ENCODE results near the gene KRAS. TPM values are rescaled to one million over a fixed set of nuclear protein-coding genes. Genes with fewer than 3 reads are reported as not detected.

The KRAS gene
- total and polyA plus RNA-seq, 2 donors (not counting 3 experiments of a cell fraction or from before 2014, with no cell fraction given) = 9.1 to 22.8 TPM

- dilution Hi-C loops (cut with MboI; ENCODE audit: extremely low pct_ligation_motif_present, low sequenced_read_pairs) (no loop called here), intact Hi-C loops (cut with micrococcal nuclease) (no loop called here)
- no peak overlapping the region for H3K27ac ChIP-seq (ENCODE audit: insufficient read depth, low read depth, low read length)
- no peak for DNase-seq (ENCODE audit: low read depth, low spot score)
- H3K9me3 ChIP-seq (replicated peaks; ENCODE audit: control insufficient read depth, insufficient read depth, low read length) = no peaks in the 10 kb centered on the region
- CTCF ChIA-PET = no interaction called here
- no peak overlapping the region for H3K4me3 ChIP-seq (replicated peaks in 1 of 3; ENCODE audit: insufficient read depth in 1 of 3, low read depth in 1 of 3, low read length in 3 of 3)
- no peaks in the 10 kb centered on the region for H3K79me2 ChIP-seq (ENCODE audit: control insufficient read depth, insufficient read depth, low read length)
- POLR2A ChIA-PET = no interaction called here
- no peaks in the 10 kb centered on the region for H3K36me3 ChIP-seq (ENCODE audit: control insufficient read depth in 2 of 2, extremely low read depth in 1 of 2, insufficient read depth in 2 of 2, low read length in 2 of 2)
- no peak for TF ChIP-seq MYC (IDR thresholded peaks at IDR 0.05; ENCODE audit: low read depth, low read length)
- no peak for TF ChIP-seq POLR2A (IDR thresholded peaks at IDR 0.05; ENCODE audit: low read depth, low read length)
- TF ChIP-seq JUN (IDR thresholded peaks at IDR 0.05; ENCODE audit: borderline replicate concordance, insufficient read depth, insufficient read length, low read depth) = no peak
- no peak for TF ChIP-seq FOS (IDR thresholded peaks at IDR 0.05; ENCODE audit: borderline replicate concordance, insufficient read depth, low read length)
- TF ChIP-seq GATA2 (IDR thresholded peaks at IDR 0.05; ENCODE audit: insufficient read depth, insufficient read length, low read depth, low read length) = no peak
- TF ChIP-seq POLR2AphosphoS5 (IDR thresholded peaks at IDR 0.05; ENCODE audit: insufficient read depth, low read depth, low read length) = no peak
- no peak for TF ChIP-seq MAX (IDR thresholded peaks at IDR 0.05; ENCODE audit: insufficient read depth, insufficient read length)
- TF ChIP-seq CTCF (IDR thresholded peaks at IDR 0.05; ENCODE audit: extremely low read depth in 1 of 2, insufficient read depth in 1 of 2, low read depth in 1 of 2, low read length in 2 of 2) = no peak
- no peak for TF ChIP-seq EZH2 (IDR thresholded peaks at IDR 0.05; ENCODE audit: borderline replicate concordance, low read depth, low read length, severe bottlenecking)
- H3K9ac ChIP-seq (replicated peaks; ENCODE audit: extremely low read depth, insufficient read depth, low read length) = no peak overlapping the region
- H3K4me1 ChIP-seq (ENCODE audit: control insufficient read depth, extremely low read depth, insufficient read depth, low read length) = peaks cover 2% of the 10 kb centered on the region
- H4K20me1 ChIP-seq (replicated peaks; ENCODE audit: control insufficient read depth, extremely low read depth, insufficient read depth, low read length) = no peaks in the 10 kb centered on the region
- FAIRE-seq = no peak
- no peaks in the 10 kb centered on the region for H3K9me1 ChIP-seq (replicated peaks; ENCODE audit: control insufficient read depth, extremely low read depth, insufficient read depth, low read length)
- no peak overlapping the region for H3K4me2 ChIP-seq (ENCODE audit: insufficient read depth, low read length)
- no peak overlapping the region for H2AFZ ChIP-seq (ENCODE audit: low read depth, low read length)
- peaks cover 0 to under 1% of the 10 kb centered on the region in 2 experiments for H3K27me3 ChIP-seq (ENCODE audit: control insufficient read depth in 2 of 2, insufficient read depth in 2 of 2, low read length in 2 of 2)
- no TSS peak for BruUV-seq (replicated peaks)
These were observed 61.1 kb downstream of the KRAS start for GRCh38 chr12:25189656-25190055.
